Measurements from ENCODE around the gene TLL1. TPM values are rescaled to one million over a fixed set of nuclear protein-coding genes. Genes with fewer than 3 reads are reported as not detected.

Gene TLL1
- total RNA-seq, 1 experiment from 2014 or later, result 0.41 TPM

- TF ChIP-seq SIN3A (IDR thresholded peaks at IDR 0.05; ENCODE audit: borderline replicate concordance, insufficient read depth, low read depth, low read length) (no peak), TCF7L2 (IDR thresholded peaks at IDR 0.05; ENCODE audit: low read depth, low read length) (no peak)
- ATAC-seq (no peak), DNase-seq (ENCODE audit: low read depth, low spot score) (no peak)
- Histone ChIP-seq H3K4me1 (ENCODE audit: control insufficient read depth, insufficient read depth, low read length) (no peaks in the 10 kb centered on the region), H3K27me3 (ENCODE audit: control insufficient read depth, insufficient read depth, low read length) (no peaks in the 10 kb centered on the region), H3K27ac (ENCODE audit: low read length) (no peak overlapping the region), H3K9me3 (ENCODE audit: control insufficient read depth, insufficient read depth, low read depth, low read length) (no peaks in the 10 kb centered on the region), H3K4me3 (ENCODE audit: low read depth in 2 of 2, low read length in 2 of 2) (no peak overlapping the region), H3K36me3 (ENCODE audit: control insufficient read depth, insufficient read depth, low read length) (no peaks in the 10 kb centered on the region)
- POLR2A ChIA-PET, result no interaction called here
- in situ Hi-C loops (cut with HindIII; ENCODE audit: low pct_unique_long_range_greater_than_20kb, low sequenced_read_pairs) (no loop called here), intact Hi-C loops (cut with micrococcal nuclease; ENCODE audit: unreplicated experiment) (no loop called here)
- BruUV-seq (replicated peaks), result no TSS peak
- CTCF ChIA-PET, result no interaction called here
These were observed 192.3 kb downstream of the TLL1 start for GRCh38 chr4:166065324-166065723.

GRCh38 chr4:166066936-166067335, 193.9 kb downstream of the TLL1 start:
- H3K4me1 ChIP-seq (ENCODE audit: control insufficient read depth, insufficient read depth, low read length), result no peaks in the 10 kb centered on the region
- intact Hi-C loops (cut with micrococcal nuclease; ENCODE audit: unreplicated experiment) (no loop called here), in situ Hi-C loops (cut with HindIII; ENCODE audit: low pct_unique_long_range_greater_than_20kb, low sequenced_read_pairs) (no loop called here)
- TF ChIP-seq TCF7L2 (IDR thresholded peaks at IDR 0.05; ENCODE audit: low read depth, low read length) (no peak), SIN3A (IDR thresholded peaks at IDR 0.05; ENCODE audit: borderline replicate concordance, insufficient read depth, low read depth, low read length) (no peak), CTCF (IDR thresholded peaks at IDR 0.05) (no peak), POLR2AphosphoS5 (IDR thresholded peaks at IDR 0.05; ENCODE audit: low read depth, low read length) (no peak), REST (IDR thresholded peaks at IDR 0.05; ENCODE audit: insufficient read depth in 1 of 2, low read depth in 2 of 2, low read length in 1 of 2) (no peak)
- no peak for ATAC-seq
- ChIA-PET POLR2A (no interaction called here), CTCF (no interaction called here)
- no peak overlapping the region for H3K4me3 ChIP-seq (ENCODE audit: low read depth in 2 of 2, low read length in 2 of 2)
- H3K27ac ChIP-seq (ENCODE audit: low read length), result no peak overlapping the region
- no peak for DNase-seq (ENCODE audit: low read depth, low spot score)
- BruUV-seq (replicated peaks), result no TSS peak
- H3K27me3 ChIP-seq (ENCODE audit: control insufficient read depth, insufficient read depth, low read length), result no peaks in the 10 kb centered on the region
- no peaks in the 10 kb centered on the region for H3K36me3 ChIP-seq (ENCODE audit: control insufficient read depth, insufficient read depth, low read length)
- H3K9me3 ChIP-seq (ENCODE audit: control insufficient read depth, insufficient read depth, low read depth, low read length), result no peaks in the 10 kb centered on the region

GRCh38 chr4:166067915-166068314, 194.9 kb downstream of the TLL1 start:
- DNase-seq (ENCODE audit: low read depth, low spot score), result no peak
- ChIA-PET CTCF (no interaction called here), POLR2A (no interaction called here)
- no peaks in the 10 kb centered on the region for H3K9me3 ChIP-seq (ENCODE audit: control insufficient read depth, insufficient read depth, low read depth, low read length)
- no peak overlapping the region for H3K27ac ChIP-seq (ENCODE audit: low read length)
- no peaks in the 10 kb centered on the region for H3K27me3 ChIP-seq (ENCODE audit: control insufficient read depth, insufficient read depth, low read length)
- TF ChIP-seq POLR2AphosphoS5 (IDR thresholded peaks at IDR 0.05; ENCODE audit: low read depth, low read length), result no peak
- no peak for TF ChIP-seq SIN3A (IDR thresholded peaks at IDR 0.05; ENCODE audit: borderline replicate concordance, insufficient read depth, low read depth, low read length)
- TF ChIP-seq CTCF (IDR thresholded peaks at IDR 0.05), result no peak
- TF ChIP-seq REST (IDR thresholded peaks at IDR 0.05; ENCODE audit: insufficient read depth in 1 of 2, low read depth in 2 of 2, low read length in 1 of 2), result no peak
- no peak for TF ChIP-seq TCF7L2 (IDR thresholded peaks at IDR 0.05; ENCODE audit: low read depth, low read length)
- in situ Hi-C loops (cut with HindIII; ENCODE audit: low pct_unique_long_range_greater_than_20kb, low sequenced_read_pairs) (no loop called here), intact Hi-C loops (cut with micrococcal nuclease; ENCODE audit: unreplicated experiment) (no loop called here)
- no peaks in the 10 kb centered on the region for H3K4me1 ChIP-seq (ENCODE audit: control insufficient read depth, insufficient read depth, low read length)
- no peak overlapping the region for H3K4me3 ChIP-seq (ENCODE audit: low read depth in 2 of 2, low read length in 2 of 2)
- H3K36me3 ChIP-seq (ENCODE audit: control insufficient read depth, insufficient read depth, low read length), result no peaks in the 10 kb centered on the region
- no peak for ATAC-seq
- BruUV-seq (replicated peaks), result no TSS peak

Measured in Panc1 (cell line).